ENCODE results near the gene HPS4. TPM values are rescaled to one million over a fixed set of nuclear protein-coding genes. Genes with fewer than 3 reads are reported as not detected.
A peak's percentile ranks its signal among the peaks of the same experiment; 100 is the strongest.

HPS4 gene
- total RNA-seq, 1 donor from 2014 or later: 25.2 TPM

- peaks cover 10% of the 10 kb centered on the region for H3K4me1 Mint-ChIP-seq (ENCODE audit: low read depth, unreplicated experiment)
- Histone ChIP-seq H3K27me3 (ENCODE audit: insufficient read depth, low read length) (no peaks in the 10 kb centered on the region), H3K36me3 (ENCODE audit: insufficient read depth, low read length) (no peaks in the 10 kb centered on the region), H3K9ac (ENCODE audit: low read length) (no peak overlapping the region), H3K79me2 (ENCODE audit: insufficient read depth, low read length) (no peaks in the 10 kb centered on the region), H3K4me3 (ENCODE audit: insufficient read depth, low read depth, low read length) (no peak overlapping the region), H3K4me2 (ENCODE audit: low read length) (no peak overlapping the region), H2AFZ (ENCODE audit: low read depth, low read length) (no peak overlapping the region), H3K4me1 (ENCODE audit: insufficient read depth, low read length) (peaks cover 4% of the 10 kb centered on the region), H3K9me3 (ENCODE audit: insufficient read depth, low read depth, low read length) (no peaks in the 10 kb centered on the region), H3K27ac (ENCODE audit: low read depth, low read length) (no peak overlapping the region), H4K20me1 (ENCODE audit: insufficient read depth, low read length) (peaks cover 16% of the 10 kb centered on the region)
- H3K4me3 Mint-ChIP-seq (ENCODE audit: unreplicated experiment): no peak overlapping the region
- H3K36me3 Mint-ChIP-seq (ENCODE audit: low read depth, unreplicated experiment): peaks cover 26% of the 10 kb centered on the region
- no peaks in the 10 kb centered on the region for H3K9me3 Mint-ChIP-seq (ENCODE audit: unreplicated experiment)
- H3K27ac Mint-ChIP-seq (ENCODE audit: unreplicated experiment): no peak overlapping the region
- no peak for DNase-seq (ENCODE audit: low read depth)
- FAIRE-seq: no peak
- no peaks in the 10 kb centered on the region for H3K27me3 Mint-ChIP-seq (ENCODE audit: low read depth, unreplicated experiment)
- no peak for TF ChIP-seq CTCF (IDR thresholded peaks at IDR 0.05; ENCODE audit: insufficient read depth, low read depth, low read length)
- TF ChIP-seq EZH2 (IDR thresholded peaks at IDR 0.05; ENCODE audit: insufficient read depth, low read length): no peak
Measured at GRCh38 chr22:26437694-26438392, 45.7 kb downstream of the HPS4 start.

- Histone ChIP-seq H3K36me3 (ENCODE audit: insufficient read depth, low read length) (no peaks in the 10 kb centered on the region), H3K27ac (ENCODE audit: low read depth, low read length) (no peak overlapping the region), H3K4me2 (ENCODE audit: low read length) (no peak overlapping the region), H3K9ac (ENCODE audit: low read length) (no peak overlapping the region), H3K9me3 (ENCODE audit: insufficient read depth, low read depth, low read length) (no peaks in the 10 kb centered on the region), H3K79me2 (ENCODE audit: insufficient read depth, low read length) (no peaks in the 10 kb centered on the region), H2AFZ (ENCODE audit: low read depth, low read length) (no peak overlapping the region), H3K27me3 (ENCODE audit: insufficient read depth, low read length) (no peaks in the 10 kb centered on the region), H3K4me3 (ENCODE audit: insufficient read depth, low read depth, low read length) (no peak overlapping the region), H4K20me1 (ENCODE audit: insufficient read depth, low read length) (peaks cover 16% of the 10 kb centered on the region), H3K4me1 (ENCODE audit: insufficient read depth, low read length) (peaks cover 4% of the 10 kb centered on the region)
- Mint-ChIP-seq H3K36me3 (ENCODE audit: low read depth, unreplicated experiment) (peaks cover 29% of the 10 kb centered on the region), H3K27me3 (ENCODE audit: low read depth, unreplicated experiment) (no peaks in the 10 kb centered on the region), H3K9me3 (ENCODE audit: unreplicated experiment) (no peaks in the 10 kb centered on the region), H3K4me3 (ENCODE audit: unreplicated experiment) (no peak overlapping the region), H3K27ac (ENCODE audit: unreplicated experiment) (peak overlapping the region; percentile 16), H3K4me1 (ENCODE audit: low read depth, unreplicated experiment) (peaks cover 10% of the 10 kb centered on the region)
- TF ChIP-seq CTCF (IDR thresholded peaks at IDR 0.05; ENCODE audit: insufficient read depth, low read depth, low read length) (no peak), EZH2 (IDR thresholded peaks at IDR 0.05; ENCODE audit: insufficient read depth, low read length) (no peak)
- DNase-seq (ENCODE audit: low read depth) (no peak), FAIRE-seq (no peak)
Measured at GRCh38 chr22:26436903-26437515, 46.6 kb downstream of the HPS4 start.
